HG03066 (cell line): ENCODE results near the gene DNAH14.

Source experiments
- ATAC-seq: cut with Tn5 transposase; IDR thresholded peaks from one replicate; pipeline ENCODE4 v1.9.1; 2021; ENCODE audit warnings: low read depth; ENCODE audit not compliant: unreplicated experiment

DNAH14 gene

GRCh38 chr1:225441314-225442122 lies 512.0 kb downstream of the DNAH14 start:
- no peak for ATAC-seq

- ATAC-seq = no peak
Observed at GRCh38 chr1:225442123-225442505, 512.6 kb downstream of the DNAH14 start.

- no peak for ATAC-seq
Observed at GRCh38 chr1:225445639-225446594, 516.4 kb downstream of the DNAH14 start.

GRCh38 chr1:225446595-225446960 lies 517.1 kb downstream of the DNAH14 start:
- no peak for ATAC-seq

GRCh38 chr1:225446981-225447615 lies 517.6 kb downstream of the DNAH14 start:
- no peak for ATAC-seq

GRCh38 chr1:225447650-225448089 lies 518.2 kb downstream of the DNAH14 start:
- no peak for ATAC-seq

- ATAC-seq = no peak
Observed at GRCh38 chr1:225448146-225448805, 518.8 kb downstream of the DNAH14 start.
